Gastroesophageal sphincter (tissue), 3 donors: ENCODE results near the gene IL17RB.

Experiments used
- CTCF ChIP-seq, 4 experiments: fragments of 200-600 bp in 2 of 4; fragments of 450-650 bp in 2 of 4; sonication (generic) in 1 of 4; IDR thresholded peaks; one replicate each; pipeline ENCODE4 v1.5.1; 2017 to 2019; ENCODE audit warnings: antibody characterized with exemption in 4 of 4, mild to moderate bottlenecking in 2 of 4, moderate library complexity in 2 of 4
- EP300 ChIP-seq: sonication (generic); formaldehyde crosslinking; IDR thresholded peaks from one replicate; pipeline ENCODE4 v1.6.1; 2017; ENCODE audit warnings: antibody characterized with exemption, mild to moderate bottlenecking
- POLR2A ChIP-seq, 2 donors: fragments of 450-650 bp; IDR thresholded peaks; one replicate each; pipeline ENCODE4 v1.6.1; 2017; ENCODE audit warnings: antibody characterized with exemption in 2 of 2, mild to moderate bottlenecking in 2 of 2, moderate library complexity in 1 of 2
- POLR2AphosphoS5 ChIP-seq: sonication (generic); formaldehyde crosslinking; IDR thresholded peaks from one replicate; pipeline ENCODE4 v1.6.1; 2017; ENCODE audit warnings: antibody characterized with exemption

GRCh38 chr3:53805463-53806159, 40.8 kb upstream of the IL17RB start:
- TF ChIP-seq POLR2A (IDR thresholded peaks at IDR 0.05) (no peak), POLR2AphosphoS5 (no peak), CTCF (IDR thresholded peaks at IDR 0.05) (no peak), EP300 (no peak)
